ENCODE results near the gene NSD2.

The NSD2 gene

GRCh38 chr4:1882850-1883271 is 11.7 kb downstream of the NSD2 start:
- H3K4me3 ChIP-seq (ENCODE audit: low read depth, low read length), result no peak overlapping the region
- TF ChIP-seq, protein P1, sequence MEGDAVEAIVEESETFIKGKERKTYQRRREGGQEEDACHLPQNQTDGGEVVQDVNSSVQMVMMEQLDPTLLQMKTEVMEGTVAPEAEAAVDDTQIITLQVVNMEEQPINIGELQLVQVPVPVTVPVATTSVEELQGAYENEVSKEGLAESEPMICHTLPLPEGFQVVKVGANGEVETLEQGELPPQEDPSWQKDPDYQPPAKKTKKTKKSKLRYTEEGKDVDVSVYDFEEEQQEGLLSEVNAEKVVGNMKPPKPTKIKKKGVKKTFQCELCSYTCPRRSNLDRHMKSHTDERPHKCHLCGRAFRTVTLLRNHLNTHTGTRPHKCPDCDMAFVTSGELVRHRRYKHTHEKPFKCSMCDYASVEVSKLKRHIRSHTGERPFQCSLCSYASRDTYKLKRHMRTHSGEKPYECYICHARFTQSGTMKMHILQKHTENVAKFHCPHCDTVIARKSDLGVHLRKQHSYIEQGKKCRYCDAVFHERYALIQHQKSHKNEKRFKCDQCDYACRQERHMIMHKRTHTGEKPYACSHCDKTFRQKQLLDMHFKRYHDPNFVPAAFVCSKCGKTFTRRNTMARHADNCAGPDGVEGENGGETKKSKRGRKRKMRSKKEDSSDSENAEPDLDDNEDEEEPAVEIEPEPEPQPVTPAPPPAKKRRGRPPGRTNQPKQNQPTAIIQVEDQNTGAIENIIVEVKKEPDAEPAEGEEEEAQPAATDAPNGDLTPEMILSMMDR (IDR thresholded peaks at IDR 0.05; ENCODE audit: insufficient read depth, low read length, missing control alignments), result no peak
- ChIA-PET POLR2A (no interaction called here), CTCF (interaction anchor here (0.8 to 10.4 kb wide), 3 partner anchors 17 to 74 kb away, joined by 4 to 196 read pairs (median 6); no protein-coding TSS in a partner anchor)
- DNase-seq (ENCODE audit: low read depth, low spot score), result no peak

DNA sequence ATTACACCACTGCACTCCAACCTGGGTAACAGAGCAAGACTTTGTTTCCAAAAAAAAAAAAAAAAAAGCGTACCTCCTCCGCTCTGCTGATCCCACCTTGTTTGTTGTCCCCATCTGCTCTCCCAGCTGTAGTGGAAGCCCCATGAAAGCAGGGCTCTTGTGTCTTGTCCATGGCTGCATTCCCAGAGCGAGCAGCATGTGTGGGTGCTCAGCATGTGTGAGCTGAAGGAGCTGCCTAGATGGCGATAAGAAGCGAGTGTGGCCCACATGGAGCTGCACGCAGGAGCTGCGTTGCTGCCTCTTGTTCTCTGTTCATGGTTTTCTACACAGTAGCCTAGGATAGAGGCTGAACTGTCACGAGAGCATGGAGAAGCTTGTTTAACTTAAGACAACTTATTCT is 12.4 kb downstream of the NSD2 start:
- TF ChIP-seq, protein P1 (IDR thresholded peaks at IDR 0.05; ENCODE audit: insufficient read depth, low read length, missing control alignments), result no peak
- CTCF ChIA-PET, result interaction anchor here (0.8 to 10.4 kb wide), 5 partner anchors 10 to 74 kb away, joined by 3 to 196 read pairs (median 3); no protein-coding TSS in a partner anchor
- POLR2A ChIA-PET, result no interaction called here
- no peak overlapping the region for H3K4me3 ChIP-seq (ENCODE audit: low read depth, low read length)
- no peak for DNase-seq (ENCODE audit: low read depth, low spot score)

GRCh38 chr4:1885414-1885813 is 14.2 kb downstream of the NSD2 start:
- DNase-seq (ENCODE audit: low read depth, low spot score), result no peak
- TF ChIP-seq, protein P1 (IDR thresholded peaks at IDR 0.05; ENCODE audit: insufficient read depth, low read length, missing control alignments), result no peak
- no peak overlapping the region for H3K4me3 ChIP-seq (ENCODE audit: low read depth, low read length)
- CTCF ChIA-PET, result interaction anchor here (10.4 kb wide), 1 partner anchor 14 kb away, joined by 196 read pairs; no protein-coding TSS in a partner anchor
- POLR2A ChIA-PET, result no interaction called here

- no peak overlapping the region for H3K4me3 ChIP-seq (ENCODE audit: low read depth, low read length)
- DNase-seq (ENCODE audit: low read depth, low spot score), result no peak
- POLR2A ChIA-PET, result no interaction called here
- CTCF ChIA-PET, result interaction anchor here (1.7 to 10.4 kb wide), 2 partner anchors 13 to 160 kb away, joined by 5 to 196 read pairs; no protein-coding TSS in a partner anchor
- TF ChIP-seq, protein P1 (IDR thresholded peaks at IDR 0.05; ENCODE audit: insufficient read depth, low read length, missing control alignments), result no peak
Measured at GRCh38 chr4:1887052-1887451, 15.9 kb downstream of the NSD2 start.

DNA sequence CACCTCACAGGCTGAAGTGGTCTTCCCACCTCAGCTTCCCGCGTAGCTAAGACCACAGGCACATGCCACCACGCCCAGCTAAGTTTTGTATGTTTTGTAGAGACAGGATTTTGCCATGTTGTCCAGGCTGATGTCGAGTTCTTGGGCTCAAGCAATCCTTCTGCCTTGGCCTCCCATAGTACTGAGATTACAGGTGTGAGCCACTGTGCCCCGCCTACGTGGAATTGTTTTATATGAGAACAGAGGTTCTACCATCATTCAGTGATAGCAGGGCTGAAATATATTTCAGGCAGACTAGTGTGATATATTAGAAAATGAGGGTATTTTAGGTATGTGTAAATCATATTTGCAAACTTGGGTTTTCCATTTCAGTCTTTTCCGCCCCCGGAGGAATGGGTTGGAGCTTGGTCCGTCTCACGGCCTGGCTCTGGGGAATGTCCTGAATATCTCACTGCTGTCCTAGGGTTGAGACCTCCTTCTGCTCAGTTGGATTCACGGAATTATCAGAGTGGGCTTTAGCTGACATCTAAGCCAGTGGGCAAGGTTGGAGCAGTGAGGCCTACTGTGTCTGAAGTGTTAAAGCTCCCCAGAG is 19.9 kb downstream of the NSD2 start:
- no peak for DNase-seq (ENCODE audit: low read depth, low spot score)
- POLR2A ChIA-PET, result no interaction called here
- CTCF ChIA-PET, result interaction anchor here (1.0 to 10.4 kb wide), 3 partner anchors 9 to 198 kb away, joined by 3 to 196 read pairs (median 4); no protein-coding TSS in a partner anchor
- TF ChIP-seq, protein P1 (IDR thresholded peaks at IDR 0.05; ENCODE audit: insufficient read depth, low read length, missing control alignments), result no peak
- no peak overlapping the region for H3K4me3 ChIP-seq (ENCODE audit: low read depth, low read length)

DNA sequence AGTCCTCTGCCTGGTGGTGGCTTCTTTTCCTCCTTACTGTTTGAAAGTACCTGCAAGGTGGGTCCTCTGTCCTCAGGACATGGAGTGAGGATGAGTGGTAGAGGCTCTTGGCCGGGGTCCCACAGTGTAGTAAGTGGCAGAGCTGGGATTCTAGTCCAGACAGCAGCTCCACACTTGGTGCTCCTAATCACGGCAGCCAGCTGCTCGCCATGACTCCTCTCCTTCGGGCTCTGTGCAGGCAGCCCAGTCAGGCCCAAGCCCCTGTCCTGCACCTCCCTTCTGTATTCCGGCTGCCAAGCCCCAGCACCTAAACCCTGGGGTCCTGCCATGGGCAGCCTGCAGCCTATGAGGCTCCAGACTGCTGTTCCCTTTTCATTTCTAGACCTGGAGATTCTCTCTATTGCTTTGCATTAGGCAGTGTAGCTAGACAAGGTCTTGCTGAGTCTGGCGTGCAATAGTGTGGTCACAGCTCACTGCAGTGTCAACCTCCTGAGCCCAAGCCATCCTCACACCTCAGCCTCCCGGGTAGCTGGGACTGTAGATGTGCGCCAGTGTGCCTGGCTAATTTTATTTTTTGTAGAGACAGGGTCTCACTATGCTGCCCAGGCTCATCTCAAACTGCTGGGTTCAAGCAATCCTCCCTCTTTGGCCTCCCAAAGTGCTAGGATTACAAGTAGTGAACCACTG is 24.9 kb downstream of the NSD2 start:
- no peak for DNase-seq (ENCODE audit: low read depth, low spot score)
- TF ChIP-seq, protein P1 (IDR thresholded peaks at IDR 0.05; ENCODE audit: insufficient read depth, low read length, missing control alignments), result no peak
- H3K4me3 ChIP-seq (ENCODE audit: low read depth, low read length), result no peak overlapping the region
- ChIA-PET CTCF (interaction anchor here (5.4 to 7.2 kb wide), 3 partner anchors 9 to 39 kb away, joined by 58 to 196 read pairs (median 134); partner anchors contain the start of gene LETM1), POLR2A (no interaction called here)
